Measurements from ENCODE around the gene AP2A2.

Gene AP2A2

GRCh38 chr11:905952-906351 is 19.7 kb upstream of the AP2A2 start:
- no peak for TF ChIP-seq CTCF (IDR thresholded peaks at IDR 0.05; ENCODE audit: extremely low read depth, insufficient read depth, missing control alignments)
- in situ Hi-C loops (cut with MboI; ENCODE audit: low pct_unique_long_range_greater_than_20kb, low sequenced_read_pairs, unreplicated experiment): no loop called here
- DNase-seq (ENCODE audit: low spot score): no peak

GRCh38 chr11:907668-908067 is 18.0 kb upstream of the AP2A2 start:
- no peak for DNase-seq (ENCODE audit: low spot score)
- in situ Hi-C loops (cut with MboI; ENCODE audit: low pct_unique_long_range_greater_than_20kb, low sequenced_read_pairs, unreplicated experiment): no loop called here
- no peak for TF ChIP-seq CTCF (IDR thresholded peaks at IDR 0.05; ENCODE audit: extremely low read depth, insufficient read depth, missing control alignments)

- DNase-seq (ENCODE audit: low spot score): no peak
- no peak for TF ChIP-seq CTCF (IDR thresholded peaks at IDR 0.05; ENCODE audit: extremely low read depth, insufficient read depth, missing control alignments)
- in situ Hi-C loops (cut with MboI; ENCODE audit: low pct_unique_long_range_greater_than_20kb, low sequenced_read_pairs, unreplicated experiment): no loop called here
Measured at GRCh38 chr11:908273-908672, 17.4 kb upstream of the AP2A2 start.

GRCh38 chr11:909406-909805 is 16.3 kb upstream of the AP2A2 start:
- in situ Hi-C loops (cut with MboI; ENCODE audit: low pct_unique_long_range_greater_than_20kb, low sequenced_read_pairs, unreplicated experiment): no loop called here
- no peak for DNase-seq (ENCODE audit: low spot score)
- TF ChIP-seq CTCF (IDR thresholded peaks at IDR 0.05; ENCODE audit: extremely low read depth, insufficient read depth, missing control alignments): no peak

GRCh38 chr11:910044-910588 is 15.6 kb upstream of the AP2A2 start:
- no peak for DNase-seq (ENCODE audit: low spot score)
- TF ChIP-seq CTCF (IDR thresholded peaks at IDR 0.05; ENCODE audit: extremely low read depth, insufficient read depth, missing control alignments): no peak
- in situ Hi-C loops (cut with MboI; ENCODE audit: low pct_unique_long_range_greater_than_20kb, low sequenced_read_pairs, unreplicated experiment): no loop called here

GRCh38 chr11:910589-911030 is 15.1 kb upstream of the AP2A2 start, which contains the start of gene CHID1:
Gene CHID1 (minus strand): TSS chr11:910810. CDS start chr11:904816, 5,994 bp downstream.
- in situ Hi-C loops (cut with MboI; ENCODE audit: low pct_unique_long_range_greater_than_20kb, low sequenced_read_pairs, unreplicated experiment): no loop called here
- no peak for TF ChIP-seq CTCF (IDR thresholded peaks at IDR 0.05; ENCODE audit: extremely low read depth, insufficient read depth, missing control alignments)
- peak; percentile 100 for DNase-seq (ENCODE audit: low spot score)

Data from GM13977 (cell line).